HG02798 (cell line): ENCODE measurements around the gene NFATC2IP.
"Not testable (repeated sequence)": the region's sequence is repeated elsewhere in the genome, so short reads cannot be mapped to it uniquely, and the experiment has no call there.

ENCODE experiments used
- ATAC-seq: cut with Tn5 transposase; IDR thresholded peaks from one replicate; pipeline ENCODE4 v1.9.1; 2021; ENCODE audit warnings: mild to moderate bottlenecking; ENCODE audit not compliant: unreplicated experiment, poor library complexity

The NFATC2IP gene

DNA sequence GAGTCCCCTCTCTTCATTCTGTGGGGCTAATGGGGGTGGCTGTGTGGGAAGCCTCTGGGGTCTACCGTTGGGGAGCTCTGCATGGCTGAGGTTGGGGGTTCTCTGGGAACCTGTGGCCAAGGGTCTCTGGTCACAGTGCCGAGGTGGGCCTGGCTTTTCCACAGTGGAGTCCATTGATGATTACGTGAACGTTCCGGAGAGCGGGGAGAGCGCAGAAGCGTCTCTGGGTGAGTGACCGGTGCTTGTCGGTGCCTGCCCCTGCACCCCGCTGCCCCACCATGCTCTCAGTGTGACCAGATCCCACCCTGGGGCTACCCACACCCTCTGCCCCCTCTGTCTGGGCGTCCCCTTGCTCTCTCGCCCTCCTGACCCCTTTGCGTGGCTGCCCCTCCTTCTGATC, 38.6 kb downstream of the NFATC2IP start:
- ATAC-seq = no peak

DNA sequence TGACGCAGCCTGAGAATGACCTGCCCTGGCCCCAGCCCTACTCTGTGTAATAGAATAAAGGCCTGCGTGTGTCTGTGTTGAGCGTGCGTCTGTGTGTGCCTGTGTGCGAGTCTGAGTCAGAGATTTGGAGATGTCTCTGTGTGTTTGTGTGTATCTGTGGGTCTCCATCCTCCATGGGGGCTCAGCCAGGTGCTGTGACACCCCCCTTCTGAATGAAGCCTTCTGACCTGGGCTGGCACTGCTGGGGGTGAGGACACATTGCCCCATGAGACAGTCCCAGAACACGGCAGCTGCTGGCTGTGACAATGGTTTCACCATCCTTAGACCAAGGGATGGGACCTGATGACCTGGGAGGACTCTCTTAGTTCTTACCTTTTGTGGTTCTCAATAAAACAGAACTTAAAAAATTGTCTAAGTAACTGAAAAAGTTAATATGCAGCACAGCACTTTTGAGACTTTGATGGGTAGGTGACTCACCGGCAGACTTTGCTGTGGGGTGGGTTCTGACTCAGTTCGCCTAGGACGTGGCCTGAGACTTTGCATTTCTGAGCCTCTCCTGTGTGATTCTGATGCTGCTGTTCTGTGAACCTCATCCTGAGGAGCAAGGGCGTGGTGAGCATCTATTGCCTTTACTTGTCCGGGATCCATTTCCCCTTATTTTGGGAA, 39.8 kb downstream of the NFATC2IP start:
- ATAC-seq = no peak

- ATAC-seq = no peak
Observed at GRCh38 chr16:28991687-28992086, 41.0 kb downstream of the NFATC2IP start.

GRCh38 chr16:28992496-28992895, 41.8 kb downstream of the NFATC2IP start:
- ATAC-seq = no peak

DNA sequence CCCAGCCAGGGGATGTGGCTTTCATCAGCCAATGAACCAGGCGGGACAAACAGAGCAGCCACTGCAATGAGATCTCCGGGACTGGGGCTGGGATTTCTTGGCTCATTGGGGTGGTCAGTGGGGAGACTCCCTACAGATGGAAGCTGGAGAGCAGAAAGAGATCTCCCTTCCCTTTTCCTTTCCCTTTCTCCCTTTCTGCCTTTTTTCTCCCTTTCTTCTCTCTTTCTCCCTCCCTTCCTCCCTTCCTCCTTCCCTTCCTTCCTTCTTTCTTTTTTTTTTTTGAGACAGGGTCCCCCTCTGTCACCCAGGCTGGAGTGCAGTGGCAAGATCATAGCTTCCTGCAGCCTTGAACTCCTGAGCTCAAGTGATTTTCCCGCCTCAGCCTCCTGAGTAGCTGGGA, 48.1 kb downstream of the NFATC2IP start:
- no peak for ATAC-seq

- no peak for ATAC-seq
Observed at GRCh38 chr16:28999577-28999976, 48.8 kb downstream of the NFATC2IP start.

DNA sequence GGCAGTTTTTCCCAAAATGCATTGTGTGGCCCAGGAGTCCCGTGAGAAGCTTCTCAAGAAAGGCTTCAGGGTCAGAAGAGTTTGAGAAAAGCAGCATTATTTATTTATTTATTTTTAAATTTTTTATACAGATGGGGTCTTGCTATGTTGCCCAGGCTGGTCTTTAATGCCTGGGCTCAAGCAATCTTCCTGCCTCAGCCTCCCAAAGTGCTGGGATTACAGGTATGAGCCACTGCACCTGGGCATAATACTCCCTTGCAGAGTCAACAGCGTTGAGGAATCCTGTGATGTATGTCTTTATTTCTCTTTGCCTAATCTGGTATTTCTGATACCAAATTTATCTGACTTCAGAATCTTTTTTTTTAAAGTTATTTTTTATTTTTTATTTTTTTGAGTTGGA, 49.3 kb downstream of the NFATC2IP start:
- no peak for ATAC-seq

GRCh38 chr16:29004496-29005139, 53.9 kb downstream of the NFATC2IP start:
- ATAC-seq = not testable (repeated sequence)

DNA sequence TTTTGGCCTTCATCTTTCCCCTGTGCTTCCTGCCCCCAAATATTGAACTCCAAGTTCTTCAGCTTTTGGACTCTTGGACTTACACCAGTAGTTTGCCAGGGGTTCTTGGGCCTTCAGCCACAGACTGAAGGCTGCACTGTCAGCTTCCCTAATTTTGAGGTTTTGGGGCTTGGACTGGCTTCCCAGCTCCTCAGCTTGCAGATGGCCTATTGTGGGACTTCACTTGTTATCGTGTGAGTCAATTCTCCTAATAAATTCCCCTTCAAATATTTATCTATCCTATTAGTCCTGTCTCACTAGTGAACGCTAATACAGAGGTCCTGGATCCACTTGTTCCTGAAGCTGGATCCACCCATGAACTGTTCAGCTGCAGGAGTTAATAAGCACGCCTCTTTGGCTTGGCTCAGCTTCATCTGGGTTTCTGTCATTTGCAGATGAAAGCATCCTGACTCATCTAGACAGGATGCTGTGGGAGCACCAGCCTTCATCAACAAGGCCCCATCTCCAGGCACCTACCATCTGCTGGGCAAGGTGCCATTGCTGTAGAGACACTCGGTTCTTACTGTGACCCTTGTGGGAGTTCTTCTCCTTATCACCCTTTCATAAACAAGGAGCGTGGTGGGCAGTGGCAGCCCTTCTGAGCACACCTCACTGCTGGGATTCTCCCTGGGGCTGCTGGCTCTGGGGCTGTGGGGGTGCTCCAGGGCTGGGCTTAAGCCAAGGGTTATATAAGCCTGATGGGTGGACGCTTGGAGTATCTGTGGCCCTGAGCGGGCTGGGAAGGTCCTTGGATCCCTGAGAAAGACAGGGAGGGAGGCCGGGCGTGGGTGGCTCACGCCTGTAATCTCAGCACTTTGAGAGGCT, 57.2 kb downstream of the NFATC2IP start:
- ATAC-seq = no peak

DNA sequence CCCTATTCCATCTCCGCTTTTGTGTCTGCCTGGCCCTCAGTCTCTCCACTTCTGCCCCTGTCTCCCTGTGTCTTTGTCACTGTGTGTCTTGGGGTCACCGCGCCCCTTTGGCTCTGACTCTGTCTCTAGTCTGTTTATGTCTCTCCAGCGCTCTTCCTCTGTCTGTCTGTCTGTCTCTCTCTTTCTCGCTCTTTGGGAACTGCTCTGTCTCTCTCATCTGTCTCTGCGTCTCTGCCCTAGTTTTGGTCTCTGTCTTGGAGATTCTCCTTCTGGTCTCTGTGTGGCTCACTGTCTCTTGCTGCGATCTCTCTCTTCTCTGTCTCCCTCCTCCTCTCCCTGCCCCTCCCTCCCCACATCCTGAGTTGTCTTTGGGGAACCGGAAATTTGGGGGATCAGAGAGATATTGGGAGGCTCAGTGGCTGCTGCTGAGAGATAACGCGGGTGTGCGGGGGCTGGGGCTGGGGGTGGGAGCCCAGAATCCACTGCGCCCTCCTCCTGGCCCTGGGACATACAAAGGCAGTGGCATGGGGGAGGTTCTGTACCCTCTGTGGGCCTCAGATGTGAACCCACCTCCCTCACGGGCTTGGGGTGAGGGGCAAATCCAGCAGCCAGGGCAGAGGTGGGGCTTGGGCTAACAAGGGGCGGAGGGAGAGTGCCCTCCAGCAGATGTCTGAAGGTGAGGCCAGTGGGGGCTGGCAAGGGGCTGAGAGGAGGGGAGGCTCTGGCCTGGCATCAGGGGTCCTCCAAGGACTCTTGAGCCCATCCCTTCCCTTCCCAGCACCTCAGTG, 58.5 kb downstream of the NFATC2IP start:
- ATAC-seq = no peak

DNA sequence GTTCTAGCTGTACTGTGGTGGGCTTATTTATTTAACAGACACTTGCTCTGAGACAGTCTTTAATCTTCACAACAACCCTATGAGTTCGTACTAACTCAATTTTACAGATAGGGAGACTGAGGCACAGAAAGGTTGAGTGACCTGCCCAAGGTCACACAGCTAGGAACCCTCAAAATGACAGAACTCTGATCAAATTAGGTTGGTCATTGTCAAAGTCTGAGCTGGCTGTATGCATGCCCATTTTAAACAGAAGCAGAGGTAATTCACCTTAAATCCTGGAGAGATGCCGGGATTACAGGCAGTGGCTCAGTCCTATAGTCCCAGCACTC, 59.1 kb downstream of the NFATC2IP start:
- no peak for ATAC-seq

DNA sequence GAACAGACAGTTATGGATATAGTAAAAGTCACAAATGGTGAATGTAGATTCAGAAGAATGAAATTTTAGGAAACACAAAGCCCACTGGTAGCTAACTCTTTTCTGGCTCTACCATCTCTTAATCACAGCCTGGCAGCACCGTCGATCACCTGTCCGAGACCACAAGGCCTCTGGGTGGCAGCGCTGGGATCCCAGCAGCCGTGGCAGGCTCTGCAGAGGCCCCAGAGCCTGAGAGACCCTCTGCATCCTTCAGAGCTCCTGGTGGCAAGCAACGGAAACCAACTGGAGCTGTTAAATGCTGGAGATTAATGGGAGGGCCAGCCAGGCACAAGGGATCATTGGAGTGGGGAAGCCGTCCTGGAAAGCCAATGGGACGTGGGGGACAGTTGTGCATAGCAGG, 60.4 kb downstream of the NFATC2IP start:
- ATAC-seq = no peak

- ATAC-seq = no peak
Observed at GRCh38 chr16:29011851-29012250, 61.1 kb downstream of the NFATC2IP start.

DNA sequence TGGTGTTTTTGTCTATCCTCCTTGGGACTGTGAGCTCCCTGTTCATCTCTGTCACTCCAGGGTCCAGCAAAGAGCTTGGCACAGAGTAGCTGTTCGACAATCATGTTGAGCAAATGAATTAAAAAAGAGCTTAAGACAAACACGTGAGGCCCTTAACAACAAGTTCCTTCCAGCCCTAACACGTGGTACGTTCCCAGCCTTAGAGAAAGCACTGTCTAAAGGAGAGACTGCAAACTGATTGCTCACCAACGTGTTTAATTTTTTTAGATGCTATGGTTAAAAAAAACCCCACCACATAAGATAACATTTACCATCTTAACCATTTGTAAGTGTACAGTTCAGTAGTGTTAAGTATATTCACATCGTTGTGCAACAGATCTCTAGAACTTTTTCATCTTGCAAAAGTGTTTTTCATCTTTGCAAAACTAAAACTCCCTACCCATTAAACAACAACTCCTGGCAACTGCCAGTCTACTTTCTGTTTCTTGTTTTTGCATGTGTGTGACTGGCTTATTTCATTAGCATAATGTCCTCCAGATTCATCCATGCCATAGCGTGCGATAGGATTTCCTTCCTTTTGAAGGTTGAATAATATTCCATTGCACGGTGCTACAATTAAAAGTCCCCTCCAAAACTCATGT, 62.3 kb downstream of the NFATC2IP start:
- no peak for ATAC-seq

GRCh38 chr16:29014561-29015069, 63.9 kb downstream of the NFATC2IP start:
- no peak for ATAC-seq
